Thyroid gland (tissue), 4 donors: Measurements from ENCODE around the gene IL17C. TPM values are rescaled to one million over a fixed set of nuclear protein-coding genes. Genes with fewer than 3 reads are reported as not detected.

Source experiments
- DNase-seq, 2 donors: peaks; one replicate each; pipeline ENCODE4 v3.0.0-alpha.2; 2019
- H3K27ac ChIP-seq, 3 donors: fragments of 200-600 bp; sonication (generic); 1 replicate in 2 of 3; 2 replicates in 1 of 3; pipeline ENCODE4 v1.5.1; 2016 to 2019; ENCODE audit warnings: mild to moderate bottlenecking in 1 of 3, moderate library complexity in 1 of 3
- H3K27me3 ChIP-seq: fragments of 200-600 bp; sonication (generic); one replicate; pipeline ENCODE4 v1.5.1; 2019
- H3K36me3 ChIP-seq, 2 donors: fragments of 200-600 bp; sonication (generic); one replicate each; pipeline ENCODE4 v1.5.1; 2016 to 2019
- H3K4me1 ChIP-seq, 2 donors: fragments of 200-600 bp; sonication (generic); one replicate each; pipeline ENCODE4 v1.5.1; 2017 to 2019
- H3K4me3 ChIP-seq, 3 donors: fragments of 200-600 bp; sonication (generic); replicated peaks in 1 of 3; 1 replicate in 2 of 3; 2 replicates in 1 of 3; pipeline ENCODE4 v1.5.1; 2016; ENCODE audit warnings: mild to moderate bottlenecking in 1 of 3
- H3K9me3 ChIP-seq: fragments of 200-600 bp; sonication (generic); one replicate; pipeline ENCODE4 v1.5.1; 2017
- POLR2A ChIP-seq, 2 donors: fragments of 450-650 bp; IDR thresholded peaks; one replicate each; pipeline ENCODE4 v1.6.1; 2017; ENCODE audit warnings: antibody characterized with exemption in 2 of 2, mild to moderate bottlenecking in 2 of 2, moderate library complexity in 1 of 2
- WGBS, 2 donors: methylation state at CpG; one replicate each; pipeline ENCODE4 v1.1.5; 2017; 5-methylcytosine and 5-hydroxymethylcytosine counted together
- intact Hi-C: fragments of 100-400 bp; cut with DNase I; formaldehyde crosslinking; loops from one replicate; pipeline ENCODE4 v1.15.1; 2023
- total RNA-seq, 4 donors: library from RNA; depleted of rRNA; stranded (reverse); fragments of >200 nt; gene quantifications; one replicate each; pipeline ENCODE4 v1.2.3, GENCODE V29; 2016
- TF ChIP-seq, protein P1 (sequence below), 6 experiments: fragments of 200-600 bp in 3 of 6; fragments of 450-650 bp in 3 of 6; sonication (generic) in 3 of 6; IDR thresholded peaks; one replicate each; pipeline ENCODE4 v1.5.1; 2016 to 2019; ENCODE audit warnings: antibody characterized with exemption in 6 of 6, mild to moderate bottlenecking in 2 of 6, inconsistent platforms in 1 of 6, moderate library complexity in 1 of 6

IL17C gene
- total RNA-seq, 4 donors from 2014 or later = not detected

- intact Hi-C loops = no loop called here
- no peak for DNase-seq
Observed at GRCh38 chr16:88631384-88631783, 7.0 kb upstream of the IL17C start.

DNA sequence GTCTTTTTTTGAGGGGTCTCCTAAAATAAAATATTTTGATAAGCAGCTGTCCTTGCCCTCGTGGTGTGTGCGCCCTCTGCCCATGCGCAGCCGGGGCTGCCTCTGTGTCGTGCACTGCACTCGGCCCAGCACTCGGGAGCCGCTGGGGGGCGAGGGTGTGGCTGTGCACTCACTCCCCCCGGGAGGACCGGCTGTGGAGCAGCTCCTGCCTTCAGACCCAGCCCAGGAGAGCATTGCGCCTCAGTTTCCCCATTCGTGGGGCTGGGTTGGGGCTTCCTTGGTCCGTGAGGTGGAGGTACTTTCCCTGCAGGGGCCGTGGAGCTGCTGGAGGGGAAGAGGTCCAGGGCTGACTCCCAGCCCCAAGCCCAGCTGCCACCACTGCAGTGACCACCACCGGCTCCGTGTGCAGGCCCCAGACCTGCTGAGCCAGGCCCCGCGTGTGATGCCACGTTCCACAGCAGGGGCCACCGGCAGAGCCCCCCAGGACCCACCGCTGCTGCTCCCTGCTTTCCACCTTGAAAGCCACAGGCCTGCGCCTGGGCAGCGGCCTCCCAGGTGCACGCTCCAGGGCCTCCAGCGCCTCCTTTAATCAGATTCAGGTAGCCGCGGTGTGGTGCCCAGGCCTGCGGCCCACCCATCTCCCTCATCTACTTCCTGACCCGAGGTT, 6.3 kb upstream of the IL17C start:
- Histone ChIP-seq H3K27me3 (no peaks in the 10 kb centered on the region), H3K4me1 (peaks cover 0 to 17% of the 10 kb centered on the region in 2 donors), H3K4me3 (no peak overlapping the region), H3K9me3 (no peaks in the 10 kb centered on the region), H3K36me3 (peaks cover 29% of the 10 kb centered on the region in 2 donors), H3K27ac (no peak overlapping the region)
- intact Hi-C loops = no loop called here
- no peak for DNase-seq
- TF ChIP-seq, protein P1, sequence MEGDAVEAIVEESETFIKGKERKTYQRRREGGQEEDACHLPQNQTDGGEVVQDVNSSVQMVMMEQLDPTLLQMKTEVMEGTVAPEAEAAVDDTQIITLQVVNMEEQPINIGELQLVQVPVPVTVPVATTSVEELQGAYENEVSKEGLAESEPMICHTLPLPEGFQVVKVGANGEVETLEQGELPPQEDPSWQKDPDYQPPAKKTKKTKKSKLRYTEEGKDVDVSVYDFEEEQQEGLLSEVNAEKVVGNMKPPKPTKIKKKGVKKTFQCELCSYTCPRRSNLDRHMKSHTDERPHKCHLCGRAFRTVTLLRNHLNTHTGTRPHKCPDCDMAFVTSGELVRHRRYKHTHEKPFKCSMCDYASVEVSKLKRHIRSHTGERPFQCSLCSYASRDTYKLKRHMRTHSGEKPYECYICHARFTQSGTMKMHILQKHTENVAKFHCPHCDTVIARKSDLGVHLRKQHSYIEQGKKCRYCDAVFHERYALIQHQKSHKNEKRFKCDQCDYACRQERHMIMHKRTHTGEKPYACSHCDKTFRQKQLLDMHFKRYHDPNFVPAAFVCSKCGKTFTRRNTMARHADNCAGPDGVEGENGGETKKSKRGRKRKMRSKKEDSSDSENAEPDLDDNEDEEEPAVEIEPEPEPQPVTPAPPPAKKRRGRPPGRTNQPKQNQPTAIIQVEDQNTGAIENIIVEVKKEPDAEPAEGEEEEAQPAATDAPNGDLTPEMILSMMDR (IDR thresholded peaks at IDR 0.05) = no peak
- no peak for TF ChIP-seq POLR2A (IDR thresholded peaks at IDR 0.05)
- 90 to 92% methylated on average over 20 to 21 of the region's 30 CpGs for WGBS, 2 donors

More at GRCh38 chr16:88631384-88631783, 7.0 kb upstream of the IL17C start:
- no peak for TF ChIP-seq POLR2A (IDR thresholded peaks at IDR 0.05)
- TF ChIP-seq, protein P1 (IDR thresholded peaks at IDR 0.05) = no peak
- H3K9me3 ChIP-seq = no peaks in the 10 kb centered on the region
- no peak overlapping the region for H3K4me3 ChIP-seq
- H3K4me1 ChIP-seq = peaks cover 0 to 17% of the 10 kb centered on the region in 2 donors
- H3K36me3 ChIP-seq = peaks cover 29% of the 10 kb centered on the region in 2 donors
- WGBS, 2 donors = 81 to 83% methylated on average over 16 of the region's 16 CpGs
- no peak overlapping the region for H3K27ac ChIP-seq
- H3K27me3 ChIP-seq = no peaks in the 10 kb centered on the region

- Histone ChIP-seq H3K27ac (no peak overlapping the region), H3K36me3 (peaks cover 28 to 29% of the 10 kb centered on the region in 2 donors), H3K4me3 (no peak overlapping the region), H3K27me3 (no peaks in the 10 kb centered on the region), H3K4me1 (peaks cover 0 to 17% of the 10 kb centered on the region in 2 donors), H3K9me3 (no peaks in the 10 kb centered on the region)
- TF ChIP-seq, protein P1 (IDR thresholded peaks at IDR 0.05) = no peak
- no peak for TF ChIP-seq POLR2A (IDR thresholded peaks at IDR 0.05)
- intact Hi-C loops = no loop called here
- DNase-seq = no peak
- 93 to 99% methylated on average over 11 of the region's 11 CpGs for WGBS, 2 donors
Observed at GRCh38 chr16:88632587-88632930, 5.8 kb upstream of the IL17C start.

- WGBS, 2 donors = 4 to 13% methylated on average over 5 to 6 of the region's 23 CpGs
- TF ChIP-seq, protein P1 (IDR thresholded peaks at IDR 0.05) = peak in 1 of 6 experiments; percentile 37
- TF ChIP-seq POLR2A (IDR thresholded peaks at IDR 0.05) = no peak
- H3K4me1 ChIP-seq = peaks cover 0 to 17% of the 10 kb centered on the region in 2 donors
- no peaks in the 10 kb centered on the region for H3K27me3 ChIP-seq
- no peak overlapping the region for H3K27ac ChIP-seq
- intact Hi-C loops = no loop called here
- H3K9me3 ChIP-seq = no peaks in the 10 kb centered on the region
- H3K36me3 ChIP-seq = peaks cover 25 to 29% of the 10 kb centered on the region in 2 donors
- no peak overlapping the region for H3K4me3 ChIP-seq
- peak; percentile 64 to 73 for DNase-seq
Observed at GRCh38 chr16:88633684-88634140, 4.7 kb upstream of the IL17C start.
